Hematopoietic multipotent progenitor cell treated with erythropoietin and hydrocortisone succinate and interleukin-3 and kit ligand, for 4 days (in vitro differentiated cells): ENCODE data around the gene ACTC1.

Experiments used
- DNase-seq: peaks from one replicate; pipeline ENCODE4 v3.0.0-alpha.2; 2015

Gene ACTC1

DNA sequence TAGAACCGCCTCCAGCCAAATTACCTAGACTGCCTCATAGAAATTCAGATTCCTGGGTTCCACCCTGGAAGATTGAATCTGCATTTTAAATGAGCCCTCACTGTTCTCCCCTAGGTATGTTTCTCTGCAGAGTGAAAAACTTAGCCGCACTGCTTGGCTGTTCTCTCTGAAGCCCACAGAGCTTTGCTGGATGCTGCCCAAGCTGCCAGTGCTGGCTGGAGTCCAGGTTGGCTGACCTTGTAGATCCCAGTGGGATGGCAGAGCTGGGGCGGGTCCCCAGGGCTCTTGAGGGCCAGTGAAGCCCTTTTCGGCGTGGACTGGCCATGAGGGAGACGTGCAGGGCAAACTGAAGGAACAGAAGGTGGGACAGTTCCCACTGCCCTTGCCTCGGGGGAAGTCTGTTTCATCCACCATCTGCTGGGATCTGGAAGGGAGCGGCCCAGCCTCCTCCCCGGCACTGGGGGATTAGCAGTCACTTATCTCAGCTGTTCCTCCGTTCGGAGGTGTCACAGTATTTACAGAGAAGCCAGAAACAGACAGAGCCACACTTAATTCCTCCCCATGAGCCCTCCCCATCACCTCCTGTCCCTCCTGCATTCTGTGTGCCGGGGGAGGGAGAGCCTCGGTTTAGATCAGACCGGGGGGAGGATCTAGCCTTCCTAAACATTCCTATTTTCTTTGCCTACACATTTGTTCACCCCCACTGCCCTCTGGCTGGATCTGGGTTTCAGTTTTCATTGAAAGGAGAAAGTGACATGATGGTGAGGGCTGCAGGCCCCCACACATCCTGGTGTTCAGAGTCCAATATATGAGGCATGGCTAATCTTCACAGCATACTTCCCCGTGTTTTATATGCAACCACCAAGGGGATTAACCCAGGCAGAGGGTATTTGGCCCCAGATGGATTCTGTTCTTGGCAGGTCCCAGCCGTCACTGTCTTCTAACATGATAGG, 4.1 kb upstream of the ACTC1 start:
- peak; percentile 9 for DNase-seq

DNA sequence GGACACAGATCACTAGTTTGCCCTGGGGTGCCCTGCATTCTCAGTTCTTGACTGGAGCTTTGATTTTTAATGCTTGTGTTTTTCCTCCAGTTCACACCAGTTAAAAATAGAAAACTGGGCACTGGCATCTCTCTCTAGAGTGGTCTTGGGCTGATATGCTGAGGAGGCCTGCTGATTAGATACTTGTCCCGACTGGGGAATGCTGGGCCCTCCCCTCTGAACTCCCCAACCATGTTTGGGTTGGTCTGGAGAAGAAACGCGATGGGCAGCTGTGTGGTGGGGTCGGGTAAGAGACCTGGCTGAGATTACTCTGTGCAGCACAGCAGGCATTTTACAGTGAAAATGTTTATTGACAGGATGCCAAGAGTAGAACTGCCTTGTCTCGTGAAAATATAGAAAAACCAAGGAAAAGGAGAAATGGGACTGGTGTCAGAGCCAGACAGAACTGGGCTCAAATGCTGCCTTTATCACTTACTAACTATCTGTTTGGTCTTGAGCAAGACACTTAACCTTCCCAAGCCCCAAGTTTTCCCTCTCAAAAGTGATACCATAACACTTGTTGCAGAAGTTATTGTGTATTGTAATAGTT, 1.6 kb upstream of the ACTC1 start:
- DNase-seq: no peak

GRCh38 chr15:34794590-34795206, 651 bp downstream of the ACTC1 start:
- DNase-seq: no peak

- DNase-seq: no peak
These were observed 1.4 kb downstream of the ACTC1 start for GRCh38 chr15:34793901-34794300.

GRCh38 chr15:34793071-34793470, 2.3 kb downstream of the ACTC1 start:
- DNase-seq: no peak

DNA sequence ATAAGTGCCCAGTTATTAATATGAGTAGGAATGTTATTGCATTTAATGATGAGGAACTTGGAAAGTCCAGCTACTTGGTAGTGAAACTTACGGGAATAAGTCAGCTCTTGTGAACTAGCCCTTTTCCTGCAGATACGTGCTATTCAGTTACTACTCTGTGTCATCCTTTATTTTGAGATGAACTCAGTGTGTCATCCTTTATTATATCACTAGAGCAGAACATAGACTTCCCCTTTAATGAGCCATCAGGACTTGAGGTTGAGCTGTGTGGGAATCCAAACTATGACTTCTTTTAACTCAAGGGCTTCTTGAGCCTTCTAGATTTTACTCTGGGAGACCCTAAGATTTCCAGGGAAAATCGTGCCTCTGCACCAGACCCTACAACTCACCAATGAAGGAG, 3.6 kb downstream of the ACTC1 start:
- DNase-seq: no peak

DNA sequence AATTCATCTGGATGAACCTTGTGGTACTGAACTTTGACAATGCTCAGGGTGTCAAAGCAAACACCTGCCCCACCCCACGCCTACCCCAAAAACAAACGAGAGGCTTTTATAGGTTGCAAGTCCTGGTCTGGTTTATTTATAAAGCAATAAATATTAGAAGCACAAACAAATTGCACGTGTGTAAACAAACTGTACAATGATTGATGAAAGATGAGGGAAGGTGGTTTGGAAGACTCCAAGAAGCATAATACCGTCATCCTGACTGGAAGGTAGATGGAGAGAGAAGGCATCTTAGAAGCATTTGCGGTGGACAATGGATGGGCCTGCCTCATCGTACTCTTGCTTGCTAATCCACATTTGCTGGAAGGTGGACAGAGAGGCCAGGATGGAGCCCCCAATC, 5.2 kb downstream of the ACTC1 start:
- no peak for DNase-seq

GRCh38 chr15:34789326-34789725, 6.0 kb downstream of the ACTC1 start:
- DNase-seq: no peak

DNA sequence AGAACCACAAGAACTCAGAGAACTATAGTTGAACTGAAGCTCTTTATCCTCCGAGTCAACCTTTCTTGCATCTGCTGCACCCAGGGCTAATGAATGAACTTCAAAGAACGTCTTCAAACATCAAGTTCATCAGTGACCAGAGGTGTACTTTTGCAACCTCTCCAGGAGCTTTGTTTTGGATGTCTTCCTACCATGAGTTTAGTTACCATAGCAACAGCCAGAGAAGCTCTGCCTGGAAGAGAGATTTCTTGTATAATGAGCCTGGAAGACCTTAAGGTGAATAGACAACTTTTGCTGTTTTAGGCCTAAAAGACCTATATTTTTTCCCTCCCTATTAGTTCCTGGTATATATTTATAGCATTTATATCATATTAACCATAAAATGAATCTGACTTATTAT, 9.1 kb downstream of the ACTC1 start:
- DNase-seq: no peak

DNA sequence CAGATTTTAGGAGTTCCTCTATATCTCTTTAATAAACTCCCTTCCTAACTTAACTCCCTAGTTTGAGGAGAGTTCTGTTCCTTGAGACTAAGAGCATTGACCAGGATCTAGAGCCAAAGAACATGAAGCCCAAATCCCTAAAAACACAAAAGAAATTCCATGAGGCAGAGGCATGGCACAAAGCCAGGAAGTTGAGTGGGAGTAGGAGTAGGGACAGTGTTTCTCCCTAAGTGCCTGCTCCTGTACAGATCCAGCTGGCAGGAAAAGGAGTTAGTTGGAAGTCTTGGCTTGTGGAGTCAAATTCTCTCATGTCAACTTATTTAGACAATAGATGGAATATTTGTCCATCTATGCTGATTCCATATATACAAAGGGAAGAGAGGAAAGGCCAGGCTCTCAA, 11.4 kb downstream of the ACTC1 start:
- no peak for DNase-seq

- no peak for DNase-seq
These were observed 11.9 kb downstream of the ACTC1 start for GRCh38 chr15:34783431-34783830.

DNA sequence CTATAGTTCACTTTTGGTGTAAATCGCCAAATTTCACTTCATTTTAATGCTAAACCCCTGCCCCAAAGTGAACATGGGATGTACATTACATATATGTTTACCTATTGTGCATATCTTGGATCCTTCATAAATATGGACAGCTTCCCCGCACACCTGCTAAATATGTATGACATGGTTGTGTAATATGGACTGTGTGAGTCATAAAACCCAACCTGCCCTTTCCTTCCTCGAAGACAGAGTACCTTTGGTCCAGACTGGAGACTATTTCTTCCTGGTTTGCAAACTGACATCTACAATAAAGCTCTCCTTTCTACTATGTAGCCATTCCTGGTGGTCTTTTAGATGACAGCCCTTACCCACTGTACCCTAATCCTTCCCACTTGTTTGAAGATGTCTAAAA, 12.4 kb downstream of the ACTC1 start:
- DNase-seq: no peak

DNA sequence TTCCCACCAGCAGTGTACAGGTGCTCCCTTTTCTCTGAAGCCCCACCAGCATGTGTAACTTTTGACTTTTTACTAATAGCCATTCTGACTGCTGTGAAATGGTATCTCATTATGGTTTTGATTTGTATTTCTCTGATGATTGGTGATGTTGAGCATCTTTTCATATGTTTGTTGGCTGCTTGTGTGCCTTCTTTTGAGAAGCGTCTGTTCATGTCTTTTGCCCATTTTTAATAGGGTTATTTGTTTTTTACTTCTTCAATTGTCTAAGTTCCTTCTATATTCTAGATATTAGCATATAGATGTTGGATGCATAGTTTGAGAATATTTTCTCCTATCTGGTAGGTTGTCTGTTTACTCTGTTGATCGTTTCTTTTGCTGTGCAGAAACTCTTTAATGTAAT, 14.6 kb downstream of the ACTC1 start:
- DNase-seq: no peak

DNA sequence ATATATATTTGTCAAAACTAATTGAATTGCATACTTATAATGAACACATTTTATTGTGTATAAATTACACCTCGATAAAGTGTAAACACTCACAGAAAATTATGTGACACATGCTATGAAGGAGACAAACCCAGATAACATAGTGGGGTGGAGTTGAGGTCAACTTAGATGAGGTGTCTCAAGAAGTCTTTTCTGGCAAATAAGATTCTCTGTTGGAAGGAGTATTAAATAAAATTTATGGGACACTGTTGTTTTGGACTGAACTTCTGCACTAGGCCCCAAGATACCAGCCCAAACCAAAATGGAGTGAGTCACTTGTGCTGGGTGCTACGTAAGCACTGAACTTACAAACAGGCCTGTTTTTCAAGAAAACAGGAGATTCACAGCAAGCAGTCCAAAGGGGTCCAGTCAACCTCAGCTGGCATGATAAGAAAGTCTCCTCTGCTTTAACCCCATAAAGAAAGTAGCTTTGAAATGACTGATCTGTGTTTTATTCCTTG, 18.7 kb downstream of the ACTC1 start:
- no peak for DNase-seq

- DNase-seq: no peak
These were observed 21.4 kb downstream of the ACTC1 start for GRCh38 chr15:34773917-34774316.

DNA sequence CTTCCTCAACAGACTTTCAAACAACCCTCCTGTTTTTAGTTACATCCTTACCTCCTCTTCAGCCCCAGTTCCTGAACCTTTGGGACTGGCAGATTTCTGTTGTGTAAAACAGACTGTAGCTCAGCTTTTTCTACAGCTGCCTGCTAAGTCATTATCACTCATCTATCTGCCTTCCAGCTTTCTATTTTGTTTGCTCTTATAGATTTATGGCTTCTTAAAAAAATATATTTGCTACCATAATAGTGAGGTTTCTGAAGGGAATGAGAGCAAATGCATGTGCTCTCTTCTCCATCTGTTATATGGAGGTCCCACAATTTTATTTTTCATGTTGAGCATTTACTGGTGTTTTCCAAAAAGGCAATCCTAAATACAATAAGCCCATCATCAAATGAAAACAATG, 22.3 kb downstream of the ACTC1 start:
- DNase-seq: no peak

DNA sequence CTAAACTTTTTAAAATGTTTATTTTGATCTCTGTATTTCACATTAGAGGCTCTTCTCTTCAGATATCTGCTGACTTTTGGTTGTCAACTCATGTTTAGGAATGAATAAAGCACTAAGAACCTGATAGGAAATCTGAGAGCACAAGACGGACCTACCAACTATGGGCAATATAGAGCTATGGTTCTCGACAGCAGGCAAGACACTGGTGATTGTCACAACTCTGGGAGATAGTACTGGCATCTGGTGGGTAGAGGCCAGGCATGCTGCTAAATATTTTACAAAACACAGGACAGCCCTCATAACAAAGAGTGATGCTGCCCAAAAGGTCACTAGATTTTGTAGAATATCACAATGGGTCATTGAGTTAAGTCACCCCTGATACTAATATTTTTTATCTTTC, 23.0 kb downstream of the ACTC1 start:
- no peak for DNase-seq

GRCh38 chr15:34769711-34770110, 25.6 kb downstream of the ACTC1 start:
- no peak for DNase-seq

GRCh38 chr15:34768530-34768929, 26.8 kb downstream of the ACTC1 start:
- DNase-seq: no peak

DNA sequence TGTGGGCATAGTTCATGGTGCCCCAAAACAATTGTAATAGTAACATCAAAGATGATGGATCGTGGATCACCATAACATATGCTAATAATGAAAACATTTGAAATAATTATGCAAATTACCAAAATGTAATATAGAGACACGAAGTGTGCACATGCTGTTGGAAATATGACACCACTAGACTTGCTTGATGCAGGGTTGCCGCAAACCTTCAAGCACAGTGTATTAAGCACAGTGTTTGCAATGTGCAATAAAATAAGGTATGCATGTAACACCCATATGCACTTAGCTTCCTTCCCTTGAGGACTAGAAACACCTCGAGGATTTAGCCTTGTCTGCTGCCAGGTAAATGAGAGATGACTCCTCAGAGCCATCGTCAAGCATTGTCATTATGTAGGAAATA, 29.6 kb downstream of the ACTC1 start:
- DNase-seq: no peak

- DNase-seq: no peak
These were observed 34.4 kb downstream of the ACTC1 start for GRCh38 chr15:34760909-34761308.

DNA sequence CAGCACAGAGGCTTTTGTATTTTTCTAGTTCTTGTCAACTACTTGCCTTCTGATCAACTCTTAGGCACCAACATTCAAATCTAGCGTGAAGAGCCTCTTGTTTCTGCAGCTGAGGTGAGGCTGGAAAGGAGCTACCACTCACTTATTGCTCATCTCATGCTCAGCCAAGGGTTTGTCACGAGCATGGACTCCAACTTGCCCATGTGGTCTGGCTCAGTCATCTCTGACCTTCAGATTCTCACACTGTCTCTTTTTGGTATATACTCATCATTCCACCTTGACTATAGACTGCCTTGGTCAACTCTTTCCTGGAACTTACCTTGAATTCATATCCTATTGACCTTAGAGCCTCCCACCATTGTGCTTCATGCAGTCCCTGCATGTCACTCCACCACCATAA, 35.4 kb downstream of the ACTC1 start:
- no peak for DNase-seq

- no peak for DNase-seq
These were observed 36.0 kb downstream of the ACTC1 start for GRCh38 chr15:34759347-34759746.

- no peak for DNase-seq
These were observed 38.1 kb downstream of the ACTC1 start for GRCh38 chr15:34757262-34757661.
